ENCODE measurements around the gene IFITM10.

The IFITM10 gene

GRCh38 chr11:1785749-1786413 lies 35.5 kb upstream of the IFITM10 start:
- DNase-seq (ENCODE audit: insufficient read length, low spot score) (no peak), FAIRE-seq (no peak)
- TF ChIP-seq, protein P1, sequence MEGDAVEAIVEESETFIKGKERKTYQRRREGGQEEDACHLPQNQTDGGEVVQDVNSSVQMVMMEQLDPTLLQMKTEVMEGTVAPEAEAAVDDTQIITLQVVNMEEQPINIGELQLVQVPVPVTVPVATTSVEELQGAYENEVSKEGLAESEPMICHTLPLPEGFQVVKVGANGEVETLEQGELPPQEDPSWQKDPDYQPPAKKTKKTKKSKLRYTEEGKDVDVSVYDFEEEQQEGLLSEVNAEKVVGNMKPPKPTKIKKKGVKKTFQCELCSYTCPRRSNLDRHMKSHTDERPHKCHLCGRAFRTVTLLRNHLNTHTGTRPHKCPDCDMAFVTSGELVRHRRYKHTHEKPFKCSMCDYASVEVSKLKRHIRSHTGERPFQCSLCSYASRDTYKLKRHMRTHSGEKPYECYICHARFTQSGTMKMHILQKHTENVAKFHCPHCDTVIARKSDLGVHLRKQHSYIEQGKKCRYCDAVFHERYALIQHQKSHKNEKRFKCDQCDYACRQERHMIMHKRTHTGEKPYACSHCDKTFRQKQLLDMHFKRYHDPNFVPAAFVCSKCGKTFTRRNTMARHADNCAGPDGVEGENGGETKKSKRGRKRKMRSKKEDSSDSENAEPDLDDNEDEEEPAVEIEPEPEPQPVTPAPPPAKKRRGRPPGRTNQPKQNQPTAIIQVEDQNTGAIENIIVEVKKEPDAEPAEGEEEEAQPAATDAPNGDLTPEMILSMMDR (IDR thresholded peaks at IDR 0.05; ENCODE audit: insufficient read depth, missing control alignments) = no peak

- no peak for DNase-seq (ENCODE audit: insufficient read length, low spot score)
- TF ChIP-seq, protein P1 (IDR thresholded peaks at IDR 0.05; ENCODE audit: insufficient read depth, missing control alignments) = no peak
Observed at GRCh38 chr11:1784761-1785650, 34.6 kb upstream of the IFITM10 start.

GRCh38 chr11:1783725-1784529 lies 33.5 kb upstream of the IFITM10 start:
- TF ChIP-seq, protein P1 (IDR thresholded peaks at IDR 0.05; ENCODE audit: insufficient read depth, missing control alignments) = no peak
- DNase-seq (ENCODE audit: insufficient read length, low spot score) (no peak), FAIRE-seq (no peak)

More at GRCh38 chr11:1784761-1785650, 34.6 kb upstream of the IFITM10 start:
- no peak for FAIRE-seq

- DNase-seq (ENCODE audit: insufficient read length, low spot score) (no peak), FAIRE-seq (no peak)
- TF ChIP-seq, protein P1 (IDR thresholded peaks at IDR 0.05; ENCODE audit: insufficient read depth, missing control alignments) = no peak
Observed at GRCh38 chr11:1782831-1783724, 32.7 kb upstream of the IFITM10 start.

GRCh38 chr11:1782031-1782590 lies 31.7 kb upstream of the IFITM10 start:
- FAIRE-seq = no peak
- no peak for DNase-seq (ENCODE audit: insufficient read length, low spot score)
- TF ChIP-seq, protein P1 (IDR thresholded peaks at IDR 0.05; ENCODE audit: insufficient read depth, missing control alignments) = no peak

DNA sequence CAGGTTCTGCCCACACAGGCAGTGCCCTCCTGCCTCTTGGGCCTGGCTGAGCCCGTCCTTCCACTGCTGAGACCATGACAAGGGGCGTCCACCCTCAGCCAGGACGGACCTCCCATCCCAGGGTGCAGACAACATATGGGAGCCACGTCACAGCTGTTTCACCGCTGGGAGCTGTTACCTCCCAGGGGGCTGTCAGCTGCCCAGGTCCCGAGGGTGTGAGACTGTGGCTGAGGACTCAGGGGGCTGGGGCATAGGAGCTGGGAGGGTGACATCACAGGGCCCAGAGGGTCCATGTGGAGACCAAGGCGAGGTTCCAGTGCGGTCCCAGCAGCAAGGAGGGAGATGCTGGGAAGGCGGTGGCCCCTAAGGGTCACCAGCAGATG lies 31.2 kb upstream of the IFITM10 start:
- FAIRE-seq (no peak), DNase-seq (ENCODE audit: insufficient read length, low spot score) (no peak)
- TF ChIP-seq, protein P1 (IDR thresholded peaks at IDR 0.05; ENCODE audit: insufficient read depth, missing control alignments) = no peak

Measured in D721Med (cell line).